Ramos (cell line): Measurements from ENCODE around the gene GULP1.

Source experiments
- in situ Hi-C: fragments of 300-500 bp; cut with MboI; formaldehyde crosslinking; loops from one replicate; pipeline ENCODE4 v1.14.3; 2022; ENCODE audit warnings: low sequenced_read_pairs; ENCODE audit not compliant: unreplicated experiment

GULP1 gene

DNA sequence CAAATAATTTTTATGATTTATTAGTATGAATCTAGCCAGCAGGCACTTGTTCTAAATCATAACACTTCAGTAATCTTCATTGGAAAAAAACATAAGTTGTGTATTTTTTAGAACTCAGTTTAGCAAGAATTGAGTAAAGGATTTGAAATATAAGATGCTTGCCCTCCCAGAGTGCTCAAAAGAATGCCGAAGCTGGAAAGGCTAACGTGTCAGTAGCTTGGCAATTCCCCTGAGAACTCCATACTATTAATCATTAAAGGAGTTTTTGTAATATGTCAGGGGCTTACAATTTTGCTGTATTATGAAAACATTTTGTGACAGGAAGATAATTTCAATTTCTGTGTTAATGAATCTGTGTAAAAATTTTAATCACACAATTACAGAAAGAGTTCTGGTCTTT is 122.7 kb downstream of the GULP1 start:
- in situ Hi-C loops = no loop called here

DNA sequence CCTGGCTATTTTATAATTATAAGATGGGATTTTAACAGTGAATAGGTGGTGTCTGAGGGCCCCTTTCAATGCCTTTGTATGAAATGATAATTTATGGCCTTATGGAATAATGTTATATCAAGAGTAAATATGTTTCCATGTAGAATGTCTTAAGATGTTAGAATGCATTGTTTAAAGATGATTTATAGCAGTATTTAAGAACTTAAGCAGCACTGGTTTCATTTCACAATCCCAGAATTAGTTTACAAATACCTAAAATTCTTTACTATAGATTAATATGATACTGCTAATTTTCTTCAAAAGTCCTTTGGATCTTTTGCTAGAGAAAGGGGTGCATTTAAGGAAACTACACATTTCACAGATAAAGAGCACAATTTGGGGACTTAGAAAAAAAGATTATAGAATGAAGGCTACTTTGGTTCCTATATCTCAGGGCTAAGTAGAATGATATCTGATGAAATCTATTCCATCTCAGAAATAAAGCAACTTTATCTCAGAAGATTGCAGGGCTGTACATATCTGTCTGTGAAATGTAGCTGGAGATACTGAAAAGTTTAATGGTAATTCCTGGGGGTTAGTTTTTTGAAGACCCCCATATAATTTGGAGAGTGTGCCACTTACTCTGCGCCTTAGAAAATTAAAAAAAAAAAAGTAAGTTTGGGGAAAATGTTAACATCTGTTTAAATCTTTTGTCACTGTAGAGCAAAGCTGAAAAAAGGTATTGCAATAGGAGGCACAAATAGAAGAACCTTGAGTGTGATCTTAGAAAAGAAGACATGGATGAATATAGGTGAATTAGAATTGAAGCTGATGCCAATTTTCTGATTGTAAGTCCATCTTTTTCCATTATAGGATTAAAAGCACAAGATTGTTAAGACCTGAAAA is 123.4 kb downstream of the GULP1 start:
- in situ Hi-C loops = no loop called here

DNA sequence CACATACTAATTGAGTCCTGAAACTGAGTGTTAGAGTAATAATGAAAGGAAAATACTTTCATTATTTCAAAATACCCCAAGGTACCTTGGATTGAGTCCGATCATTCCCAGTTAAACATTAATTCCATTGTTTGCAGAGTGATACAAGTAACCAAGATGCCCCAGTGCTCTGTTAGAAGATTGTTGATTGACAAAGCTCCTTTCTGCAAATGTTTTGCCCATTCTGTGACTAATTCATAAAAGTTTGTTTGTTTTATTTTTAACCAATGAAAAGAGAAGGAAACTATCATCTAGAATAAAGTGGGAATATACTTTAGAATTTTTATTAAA is 124.0 kb downstream of the GULP1 start:
- in situ Hi-C loops = no loop called here

DNA sequence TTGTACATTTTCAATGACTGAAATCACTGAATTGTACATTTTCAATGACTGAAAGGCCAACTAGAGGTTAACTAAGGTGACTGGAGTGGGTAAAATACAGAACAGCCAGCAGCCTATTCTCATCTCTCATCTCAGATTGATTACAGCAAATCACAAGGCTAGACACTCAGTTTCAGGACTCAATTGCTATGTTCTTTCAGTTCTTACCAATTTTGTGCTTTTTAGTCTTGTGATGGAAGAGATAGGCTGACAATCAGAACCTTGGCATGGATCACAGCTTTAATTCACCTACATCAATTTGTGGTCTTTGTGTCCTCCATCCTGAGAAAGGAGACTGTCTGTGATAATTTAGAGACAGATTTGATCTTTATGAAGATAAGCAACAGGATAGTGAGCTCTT is 124.7 kb downstream of the GULP1 start:
- in situ Hi-C loops = no loop called here

DNA sequence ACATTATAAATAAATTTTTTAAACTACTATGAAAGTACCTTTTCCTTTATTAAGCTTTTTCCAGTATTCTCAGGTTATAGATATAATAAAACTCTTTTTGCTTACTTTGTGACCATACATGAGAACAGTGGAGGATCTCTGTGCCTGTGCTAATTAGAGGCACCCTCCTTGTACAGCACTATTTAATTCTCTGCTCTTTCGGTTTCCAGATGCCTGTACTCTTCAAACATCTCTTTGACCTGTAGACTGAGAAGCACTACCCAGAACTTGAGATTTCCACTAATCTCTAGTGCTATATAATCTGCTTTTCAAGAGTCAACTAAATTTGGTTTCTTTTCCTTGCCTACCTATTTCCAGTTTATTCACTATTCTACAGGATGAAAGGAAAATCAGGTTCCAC is 131.1 kb downstream of the GULP1 start:
- in situ Hi-C loops = no loop called here

DNA sequence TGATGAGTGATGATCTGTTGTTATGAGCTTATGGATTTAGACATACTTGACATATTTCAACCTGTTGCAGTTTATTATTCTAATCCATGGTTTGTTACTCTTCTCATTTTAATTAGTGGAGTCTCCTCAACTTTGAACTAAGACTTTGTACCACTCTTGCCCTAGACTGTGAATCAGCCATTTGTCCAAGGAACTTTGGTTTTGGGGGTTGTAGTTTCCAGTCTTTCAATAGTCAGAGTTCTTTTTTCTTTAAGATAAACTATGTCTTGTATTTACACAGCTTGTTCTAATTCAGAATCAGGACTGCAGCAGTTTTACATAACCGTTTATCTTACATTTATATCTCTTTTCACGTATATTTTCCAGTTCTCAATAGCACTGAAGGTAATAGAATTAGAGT is 133.6 kb downstream of the GULP1 start:
- in situ Hi-C loops = no loop called here

DNA sequence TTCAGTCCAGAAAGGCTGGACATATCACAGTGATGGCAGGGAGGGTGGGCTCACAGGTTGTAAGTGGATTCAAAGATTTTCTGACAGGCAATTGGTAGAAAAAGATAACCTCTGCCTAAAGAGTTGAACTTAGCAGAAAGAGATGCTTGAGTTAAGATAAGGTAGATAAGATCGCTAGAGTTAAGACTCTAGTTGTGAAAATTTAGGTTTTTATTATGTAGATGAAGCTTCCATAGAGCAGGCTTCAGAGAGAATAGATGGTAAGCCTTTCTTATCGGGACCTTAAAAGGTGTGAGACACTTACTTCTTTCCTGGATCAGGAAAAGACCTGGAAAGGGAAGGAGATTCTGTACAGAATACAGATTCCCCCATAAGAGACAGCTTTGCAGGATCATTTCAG is 134.4 kb downstream of the GULP1 start:
- in situ Hi-C loops = no loop called here

DNA sequence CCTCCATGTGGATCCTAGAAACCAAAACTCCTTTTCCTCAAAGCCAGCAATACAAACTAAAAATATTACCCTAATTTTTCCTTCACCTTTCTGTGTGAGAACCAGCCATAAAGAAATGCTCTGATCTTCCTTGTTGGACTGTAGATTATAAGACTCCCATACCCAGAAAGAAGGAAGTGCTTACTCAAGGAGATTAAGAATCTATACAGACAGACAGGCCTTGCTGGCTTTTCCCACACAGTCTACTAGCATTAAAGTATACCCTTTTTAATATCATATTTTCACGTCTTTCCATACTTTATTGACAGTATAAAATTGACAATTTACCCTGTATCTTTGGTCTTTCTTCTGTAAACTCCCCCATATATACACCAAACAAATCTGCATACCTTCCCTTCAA is 139.0 kb downstream of the GULP1 start:
- in situ Hi-C loops = no loop called here

DNA sequence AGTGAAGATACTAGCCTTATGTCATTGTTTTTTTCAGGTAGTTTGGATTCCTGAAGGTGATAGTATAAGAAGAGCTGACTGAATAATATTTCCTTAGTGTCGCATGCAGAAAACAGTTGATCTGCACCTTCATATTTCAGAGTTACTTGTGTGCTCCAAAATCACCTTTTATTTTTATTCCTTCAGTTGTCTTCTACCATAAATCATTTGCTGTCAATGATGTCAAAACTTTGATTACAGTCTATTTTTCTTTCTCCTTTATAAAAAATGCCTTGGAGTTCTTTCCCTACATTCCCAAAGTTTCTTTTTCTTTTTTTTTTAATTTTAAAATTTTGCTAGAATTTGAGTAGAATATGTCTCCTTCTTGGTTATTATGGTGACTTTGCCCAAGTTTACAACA is 142.3 kb downstream of the GULP1 start:
- in situ Hi-C loops = no loop called here

DNA sequence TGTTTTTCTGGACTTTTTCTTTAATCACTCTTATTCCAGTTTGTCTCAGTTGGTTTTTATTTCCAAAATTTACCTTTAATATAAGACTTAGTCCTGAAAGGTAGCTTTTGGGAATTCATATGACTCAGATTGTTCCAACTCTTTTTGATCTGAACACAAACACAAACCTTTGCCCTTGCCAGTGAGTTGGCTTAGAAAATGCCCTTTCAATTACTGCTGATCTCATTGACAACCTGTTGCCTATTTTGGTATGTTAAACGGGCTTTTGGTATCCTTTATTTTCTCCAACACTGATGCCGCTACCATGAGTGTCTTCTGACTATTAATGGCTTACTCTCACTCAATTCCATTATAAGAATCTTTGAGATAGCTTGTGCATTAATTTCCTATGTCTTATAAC is 143.4 kb downstream of the GULP1 start:
- in situ Hi-C loops = no loop called here

DNA sequence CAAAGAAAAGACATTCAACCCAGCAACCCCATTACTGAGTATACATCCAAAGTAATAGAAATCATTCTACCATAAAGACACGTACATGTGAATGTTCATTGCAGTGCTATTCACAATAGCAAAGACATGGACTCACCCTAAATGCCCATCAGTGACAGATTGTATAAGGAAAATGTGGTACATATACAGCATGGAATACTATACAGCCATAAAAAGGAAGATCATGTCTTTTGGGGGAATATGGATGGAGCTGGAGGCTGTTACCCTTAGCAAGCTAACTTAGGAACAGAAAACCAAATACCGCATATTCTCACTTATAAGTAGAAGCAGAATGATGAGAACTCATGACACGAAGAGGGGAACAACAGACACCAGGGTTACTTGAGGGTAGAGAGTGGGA is 145.9 kb downstream of the GULP1 start:
- in situ Hi-C loops = no loop called here

DNA sequence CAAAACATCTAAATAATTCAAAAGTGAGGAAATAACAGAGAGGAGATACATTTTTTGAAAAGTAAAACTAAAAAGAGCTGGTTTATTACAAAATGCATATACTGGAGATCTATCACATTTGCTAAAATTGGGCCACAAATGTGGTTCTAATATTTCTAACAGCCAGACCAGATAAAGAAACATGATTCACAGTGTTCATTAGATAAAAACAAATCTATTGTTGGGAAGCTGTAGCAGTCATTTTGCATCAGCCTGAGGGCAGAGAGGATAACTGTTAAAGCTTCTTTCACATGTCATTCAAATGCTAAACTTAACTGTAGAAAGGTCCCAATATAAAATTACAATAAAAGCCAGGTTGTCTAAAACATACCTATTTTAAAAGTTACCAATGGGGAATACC is 148.3 kb downstream of the GULP1 start:
- in situ Hi-C loops = no loop called here

DNA sequence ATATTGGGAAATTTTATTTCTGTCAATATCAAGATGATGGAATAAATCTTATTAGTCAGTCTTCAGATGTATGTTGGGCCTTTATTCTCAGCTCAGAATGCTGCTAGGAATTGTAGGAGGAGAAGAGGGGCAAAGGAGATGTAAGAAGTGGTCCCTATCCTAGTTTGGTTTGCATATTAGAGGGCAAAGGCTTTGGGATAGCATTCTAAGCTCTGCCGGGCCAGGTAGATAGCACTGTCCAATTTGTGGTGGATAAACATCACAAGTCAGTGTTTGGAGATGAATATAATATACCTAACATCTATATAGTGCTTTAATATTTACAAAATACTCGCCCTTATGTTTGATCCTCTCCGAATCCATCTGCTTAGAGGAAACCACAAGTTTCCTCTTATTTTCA is 149.2 kb downstream of the GULP1 start:
- in situ Hi-C loops = no loop called here

DNA sequence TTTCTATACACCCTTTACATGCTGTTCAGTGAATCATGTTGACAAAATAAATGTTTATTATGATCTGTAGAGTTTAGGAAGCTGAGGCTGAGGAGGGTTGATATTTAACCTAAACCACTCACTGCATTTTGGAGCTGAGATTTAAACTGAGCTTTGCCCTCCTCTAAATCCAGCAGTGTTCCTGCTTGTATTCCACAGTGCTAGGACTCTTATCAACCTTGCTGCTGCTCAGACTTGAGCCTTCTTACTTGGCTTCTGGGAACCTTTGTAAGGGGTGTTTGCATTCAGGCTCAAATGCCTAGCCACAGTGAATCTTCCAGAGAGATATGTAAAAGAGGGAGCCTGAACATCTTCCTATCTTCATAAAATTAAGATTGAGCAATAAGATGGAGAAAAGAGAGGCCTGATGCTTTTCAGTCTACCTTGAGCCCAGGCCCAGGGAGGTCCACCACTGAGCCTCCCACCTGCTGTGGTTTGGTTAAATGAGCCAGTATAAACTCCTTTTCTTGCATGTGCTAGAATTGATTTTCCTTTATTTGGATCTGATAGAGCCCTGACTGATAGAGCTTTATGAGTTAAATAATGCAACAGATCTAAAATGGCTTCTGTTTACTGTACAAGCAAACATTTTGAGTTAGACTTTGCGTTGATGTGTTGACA is 149.7 kb downstream of the GULP1 start:
- in situ Hi-C loops = no loop called here

DNA sequence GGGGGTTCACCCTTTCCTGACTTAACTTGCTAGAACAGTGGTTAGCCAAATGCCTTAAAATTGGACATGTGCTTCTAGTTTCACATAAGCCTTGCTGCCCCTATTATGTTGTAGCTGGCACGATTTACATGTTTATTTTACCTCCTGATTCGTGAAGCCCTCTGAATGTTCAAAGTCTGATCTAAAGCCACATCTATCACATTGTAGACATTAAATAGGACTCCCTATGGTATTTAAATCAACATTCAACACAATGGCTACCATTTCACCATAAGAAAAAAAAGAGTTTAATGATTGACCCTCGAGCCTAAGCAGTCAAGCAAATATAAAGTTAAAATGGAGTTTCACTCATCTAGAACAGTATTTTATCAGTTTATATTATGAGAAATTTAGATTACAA is 151.5 kb downstream of the GULP1 start:
- in situ Hi-C loops = no loop called here

DNA sequence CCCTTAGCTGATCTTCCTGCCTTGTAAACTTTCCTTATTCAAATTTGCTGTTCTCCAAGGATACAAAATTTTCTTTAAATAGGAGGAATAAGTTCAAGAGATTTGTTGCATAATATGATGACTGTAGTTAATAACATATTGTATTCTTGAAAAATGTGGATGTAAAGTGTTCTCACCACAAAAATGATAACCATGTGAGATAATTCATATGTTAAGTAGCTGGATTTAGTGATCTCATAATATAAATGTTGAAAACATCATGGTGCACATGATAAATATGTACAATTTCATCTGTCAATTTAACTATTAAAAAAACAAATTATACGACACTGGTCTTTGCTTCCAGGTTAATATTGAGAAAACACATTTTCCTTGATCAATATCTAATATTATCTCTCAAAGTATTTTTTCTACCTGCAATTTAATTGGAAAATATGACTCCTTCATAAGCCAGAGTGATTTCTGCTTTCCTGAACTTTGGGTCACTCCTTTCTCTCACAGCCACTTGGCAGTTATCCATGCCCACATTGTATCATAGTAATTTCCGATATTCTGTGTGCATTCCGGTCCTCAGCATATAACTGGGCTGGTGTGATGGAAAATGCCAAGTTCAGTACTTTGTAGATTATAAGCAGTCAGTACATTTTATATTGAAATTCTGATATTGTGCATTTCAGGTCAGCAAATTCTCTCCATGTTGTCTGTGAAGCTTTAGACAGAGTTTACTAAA is 152.6 kb downstream of the GULP1 start:
- in situ Hi-C loops = no loop called here

DNA sequence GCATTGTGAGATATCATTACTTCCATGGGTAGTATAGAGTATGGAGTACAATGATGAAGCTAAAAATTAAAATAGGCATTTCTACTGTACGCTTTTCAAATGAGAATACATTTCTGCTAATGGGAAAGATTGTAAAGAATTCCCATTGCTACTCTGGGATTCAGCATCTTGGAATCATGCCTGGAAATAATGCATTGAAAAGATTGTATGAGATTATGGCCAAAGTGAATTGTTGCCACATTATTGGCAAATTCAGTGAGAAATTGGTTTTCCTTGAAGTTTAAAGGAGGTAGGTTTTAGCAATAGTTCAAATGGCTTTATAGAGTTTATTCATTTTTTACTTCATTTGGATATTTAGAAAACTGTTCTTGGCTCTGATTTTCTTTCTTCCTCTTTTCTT is 157.9 kb downstream of the GULP1 start:
- in situ Hi-C loops = no loop called here

DNA sequence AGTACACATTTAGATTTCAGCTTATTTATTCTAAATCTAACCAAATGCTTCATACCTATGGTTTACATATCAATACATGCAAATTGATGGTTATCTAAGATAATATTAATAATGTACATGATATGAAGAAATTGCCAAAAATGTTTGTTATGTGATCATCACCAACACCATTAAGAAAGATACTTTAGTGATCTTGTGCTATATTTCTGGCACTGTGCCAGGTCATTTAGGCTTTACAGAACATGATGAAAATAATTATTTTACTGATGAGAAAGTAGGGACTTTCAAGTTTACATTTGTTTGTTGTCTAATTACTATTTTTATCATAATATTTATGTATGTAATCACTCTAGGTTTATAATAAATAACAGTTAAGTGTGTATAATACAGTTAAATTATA is 158.3 kb downstream of the GULP1 start:
- in situ Hi-C loops = no loop called here

DNA sequence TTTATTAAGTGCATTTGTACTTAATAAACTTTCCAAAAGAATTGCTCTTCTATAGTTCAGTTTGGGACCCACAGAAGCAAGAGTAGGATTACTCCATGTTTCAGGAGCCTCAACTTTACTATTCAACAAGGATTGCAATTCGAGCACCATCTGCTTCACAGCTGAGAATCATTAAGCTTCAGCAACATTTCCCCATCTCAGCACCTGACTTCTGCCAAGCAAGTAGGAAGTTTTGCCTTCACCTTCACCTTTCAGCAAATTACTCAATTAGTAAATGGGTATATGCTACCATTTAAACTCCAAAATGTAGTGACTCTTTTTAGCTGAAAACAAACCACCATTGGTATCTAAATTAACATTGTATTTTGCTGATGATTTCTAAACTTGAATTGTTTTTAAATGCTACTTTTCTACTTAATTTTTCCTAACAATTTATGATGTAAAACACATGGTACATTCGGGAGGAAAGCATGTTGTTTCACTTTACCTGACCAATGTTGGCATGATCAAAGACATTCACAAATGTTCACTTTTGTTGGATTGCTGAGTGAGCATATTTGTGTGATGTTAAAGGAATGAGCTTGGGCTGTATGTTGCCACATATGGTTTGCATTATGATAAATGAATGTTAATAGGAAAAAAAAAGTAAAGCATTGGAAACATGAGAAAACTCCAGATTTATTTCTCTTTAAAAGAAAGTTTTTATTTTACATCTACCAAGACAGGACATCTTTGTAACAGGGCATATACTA is 159.2 kb downstream of the GULP1 start:
- in situ Hi-C loops = no loop called here

DNA sequence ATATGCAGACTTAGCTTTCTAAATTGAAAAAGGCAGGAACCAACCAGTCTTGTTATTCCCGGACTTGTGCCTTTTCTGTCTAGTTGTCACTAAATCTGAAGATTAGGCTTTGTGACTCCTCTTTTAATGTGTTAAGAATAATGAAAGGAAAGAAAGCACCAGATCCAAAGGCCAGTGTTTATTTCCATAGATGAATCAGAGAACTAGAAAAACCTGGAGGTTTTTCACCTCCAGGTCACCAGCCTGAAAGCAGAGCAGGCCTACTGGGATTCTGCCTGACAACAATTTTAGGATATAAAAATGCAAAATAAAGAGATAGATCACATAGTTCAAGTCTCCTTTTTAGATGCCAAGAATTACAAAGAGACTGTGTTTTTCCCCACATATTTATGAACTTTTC is 160.4 kb downstream of the GULP1 start:
- in situ Hi-C loops = no loop called here
